Naive thymus-derived CD4-positive, alpha-beta T cell (primary cell): ENCODE measurements around the gene SEC22A. TPM values are rescaled to one million over a fixed set of nuclear protein-coding genes. Genes with fewer than 3 reads are reported as not detected.

Experiments used
- ATAC-seq: fragments of 150-1000 bp; cut with Tn5 transposase; 2 replicates; pipeline ENCODE4 v1.10.0; 2021; ENCODE audit warnings: mild to moderate bottlenecking, moderate library complexity
- CTCF ChIA-PET: fragments of 350-600 bp; sonication (Branson Sonifier 250); formaldehyde crosslinking; loops from one replicate; lab custom pipeline; 2021; ENCODE audit warnings: antibody characterized with exemption; lab: Charles Lee
- POLR2A ChIA-PET: fragments of 350-600 bp; sonication (Branson Sonifier 250); formaldehyde crosslinking; loops from one replicate; lab custom pipeline; 2021; ENCODE audit warnings: antibody characterized with exemption, inconsistent platforms; lab: Charles Lee
- DNase-seq, 9 donors: peaks; one replicate each; pipeline versions ENCODE4 v3.0.0 to v3.0.0-alpha.2; 2020 to 2022; ENCODE audit warnings: mixed read lengths in 1 of 9
- H3K27ac ChIP-seq: one replicate; pipeline ENCODE4 v1.7.0; 2013; ENCODE audit warnings: mild to moderate bottlenecking, low read depth, low read length, moderate library complexity
- H3K27me3 ChIP-seq, 2 donors: one replicate each; pipeline ENCODE4 v1.7.0; 2013; ENCODE audit warnings: low read length in 2 of 2, mild to moderate bottlenecking in 2 of 2, moderate library complexity in 2 of 2; ENCODE audit not compliant: control insufficient read depth in 2 of 2, insufficient read depth in 2 of 2
- H3K36me3 ChIP-seq, 3 experiments: 1 replicate in 2 of 3; 2 replicates in 1 of 3; pipeline ENCODE4 v1.7.0; 2013; ENCODE audit warnings: low read length in 3 of 3, mild to moderate bottlenecking in 3 of 3, moderate library complexity in 1 of 3; ENCODE audit not compliant: insufficient read depth in 3 of 3, control insufficient read depth in 2 of 3
- H3K4me1 ChIP-seq, 2 donors: one replicate each; pipeline ENCODE4 v1.7.0; 2013; ENCODE audit warnings: low read length in 2 of 2, mild to moderate bottlenecking in 2 of 2, moderate library complexity in 1 of 2; ENCODE audit not compliant: control insufficient read depth in 2 of 2, insufficient read depth in 2 of 2
- H3K4me3 ChIP-seq: 2 replicates; pipeline ENCODE4 v1.7.0; 2013; ENCODE audit warnings: mild to moderate bottlenecking, low read length
- H3K9me3 ChIP-seq, 3 experiments: 1 replicate in 2 of 3; 2 replicates in 1 of 3; pipeline ENCODE4 v1.7.0; 2013; ENCODE audit warnings: low read length in 3 of 3; ENCODE audit not compliant: control insufficient read depth in 2 of 3
- H3K27ac Mint-ChIP-seq, 9 donors: one replicate each; pipeline ENCODE4 v1.8.0; 2020 to 2022; ENCODE audit warnings: mixed read lengths in 9 of 9, mild to moderate bottlenecking in 8 of 9, moderate library complexity in 5 of 9, inconsistent platforms in 2 of 9
- H3K27me3 Mint-ChIP-seq, 5 donors: one replicate each; pipeline ENCODE4 v1.8.0; 2021 to 2022; ENCODE audit warnings: mixed read lengths in 5 of 5, mild to moderate bottlenecking in 1 of 5
- H3K36me3 Mint-ChIP-seq, 5 donors: one replicate each; pipeline ENCODE4 v1.8.0; 2020 to 2022; ENCODE audit warnings: mixed read lengths in 5 of 5, mild to moderate bottlenecking in 3 of 5, inconsistent platforms in 1 of 5
- H3K4me1 Mint-ChIP-seq, 7 donors: one replicate each; pipeline ENCODE4 v1.8.0; 2020 to 2022; ENCODE audit warnings: mixed read lengths in 7 of 7, mild to moderate bottlenecking in 3 of 7, inconsistent platforms in 1 of 7
- H3K4me3 Mint-ChIP-seq, 10 donors: one replicate each; pipeline ENCODE4 v1.8.0; 2020 to 2022; ENCODE audit warnings: mild to moderate bottlenecking in 10 of 10, mixed read lengths in 10 of 10, moderate library complexity in 6 of 10, inconsistent platforms in 2 of 10
- H3K9me3 Mint-ChIP-seq, 11 donors: one replicate each; pipeline ENCODE4 v1.8.0; 2020 to 2022; ENCODE audit warnings: mixed read lengths in 11 of 11, mild to moderate bottlenecking in 4 of 11, inconsistent platforms in 1 of 11, moderate library complexity in 1 of 11
- intact Hi-C, 2 donors: fragments of 100-400 bp; cut with micrococcal nuclease; formaldehyde crosslinking; loops; one replicate each; pipeline ENCODE4 v1.15.1; 2023
- polyA plus RNA-seq, 2 donors: library from polyadenylated mRNA; unstranded; fragments of 300-500 nt; fragmentation: Illumina TruSeq; gene quantifications; one replicate each; pipeline ENCODE4 v1.2.3, GENCODE V29; 2021
- total RNA-seq, 6 experiments: library from RNA in 5 of 6; stranded (reverse) in 5 of 6; gene quantifications; 1 replicate in 5 of 6; 2 replicates in 1 of 6; pipeline ENCODE4 v1.2.3 and lab custom pipeline; 2021 to 2026

Gene SEC22A
- total and polyA plus RNA-seq, 7 experiments from 2014 or later = 14.0 to 20.1 (median 16.1) TPM

- H3K27me3 Mint-ChIP-seq = no peaks in the 10 kb centered on the region
- intact Hi-C loops = loop anchor here (1.0 to 10.0 kb wide), 5 partner anchors 230 to 698 kb away; no protein-coding TSS in a partner anchor
- no peaks in the 10 kb centered on the region for H3K27me3 ChIP-seq
- H3K27ac Mint-ChIP-seq = no peak overlapping the region
- H3K36me3 Mint-ChIP-seq = peaks cover 0 to 25% (median 5%) of the 10 kb centered on the region in 5 donors
- ATAC-seq (no peak), DNase-seq (no peak)
- H3K4me3 ChIP-seq = no peak overlapping the region
- H3K4me1 ChIP-seq = no peaks in the 10 kb centered on the region
- no peak overlapping the region for H3K4me3 Mint-ChIP-seq
- no peak overlapping the region for H3K27ac ChIP-seq
- ChIA-PET CTCF (no interaction called here), POLR2A (no interaction called here)
- H3K36me3 ChIP-seq = peaks cover 0 to 6% (median 0%) of the 10 kb centered on the region in 3 experiments
- peaks cover 0 to 11% (median 0%) of the 10 kb centered on the region in 7 donors for H3K4me1 Mint-ChIP-seq
- no peaks in the 10 kb centered on the region for H3K9me3 Mint-ChIP-seq
- no peaks in the 10 kb centered on the region for H3K9me3 ChIP-seq
These were observed 56.6 kb downstream of the SEC22A start for GRCh38 chr3:123258359-123258758.

- Histone ChIP-seq H3K4me3 (no peak overlapping the region), H3K9me3 (no peaks in the 10 kb centered on the region), H3K36me3 (peaks cover 0 to 7% (median 0%) of the 10 kb centered on the region in 3 experiments), H3K27me3 (no peaks in the 10 kb centered on the region), H3K27ac (no peak overlapping the region), H3K4me1 (no peaks in the 10 kb centered on the region)
- DNase-seq = peak in 5 of 9 donors; percentile 13 to 32 (median 21)
- ChIA-PET POLR2A (no interaction called here), CTCF (no interaction called here)
- intact Hi-C loops = loop anchor here (1.0 to 10.0 kb wide), 6 partner anchors 230 to 1713 kb away; no protein-coding TSS in a partner anchor
- Mint-ChIP-seq H3K27ac (peak overlapping the region in 1 of 9 donors; percentile 74), H3K4me3 (no peak overlapping the region), H3K9me3 (no peaks in the 10 kb centered on the region), H3K4me1 (peaks cover 0 to 11% (median 0%) of the 10 kb centered on the region in 7 donors), H3K27me3 (no peaks in the 10 kb centered on the region), H3K36me3 (peaks cover 0 to 25% (median 5%) of the 10 kb centered on the region in 5 donors)
- ATAC-seq = peak; percentile 78
These were observed 57.2 kb downstream of the SEC22A start for GRCh38 chr3:123258811-123259420.

GRCh38 chr3:123261666-123262065, 59.9 kb downstream of the SEC22A start:
- peaks cover 0 to 11% (median 0%) of the 10 kb centered on the region in 7 donors for H3K4me1 Mint-ChIP-seq
- H3K27ac ChIP-seq = no peak overlapping the region
- peaks cover 0 to 14% (median 0%) of the 10 kb centered on the region in 3 experiments for H3K36me3 ChIP-seq
- H3K4me3 ChIP-seq = no peak overlapping the region
- no peaks in the 10 kb centered on the region for H3K9me3 ChIP-seq
- H3K4me1 ChIP-seq = no peaks in the 10 kb centered on the region
- DNase-seq = no peak
- ChIA-PET POLR2A (no interaction called here), CTCF (no interaction called here)
- H3K4me3 Mint-ChIP-seq = no peak overlapping the region
- H3K36me3 Mint-ChIP-seq = peaks cover 9 to 47% (median 28%) of the 10 kb centered on the region in 5 donors
- intact Hi-C loops = no loop called here
- no peak for ATAC-seq
- H3K9me3 Mint-ChIP-seq = peaks cover 0 to 10% (median 0%) of the 10 kb centered on the region in 11 donors
- peak overlapping the region in 1 of 9 donors; percentile 60 for H3K27ac Mint-ChIP-seq
- no peaks in the 10 kb centered on the region for H3K27me3 Mint-ChIP-seq
- H3K27me3 ChIP-seq = no peaks in the 10 kb centered on the region

GRCh38 chr3:123262226-123262625, 60.5 kb downstream of the SEC22A start:
- intact Hi-C loops = no loop called here
- H3K27ac Mint-ChIP-seq = peak overlapping the region in 2 of 9 donors; percentile 57 to 60
- no peaks in the 10 kb centered on the region for H3K27me3 Mint-ChIP-seq
- peaks cover 0 to 11% (median 0%) of the 10 kb centered on the region in 7 donors for H3K4me1 Mint-ChIP-seq
- ATAC-seq = no peak
- H3K4me3 ChIP-seq = no peak overlapping the region
- peaks cover 9 to 52% (median 34%) of the 10 kb centered on the region in 5 donors for H3K36me3 Mint-ChIP-seq
- peak overlapping the region in 1 of 10 donors; percentile 45 for H3K4me3 Mint-ChIP-seq
- H3K36me3 ChIP-seq = peaks cover 0 to 14% (median 0%) of the 10 kb centered on the region in 3 experiments
- no peaks in the 10 kb centered on the region for H3K27me3 ChIP-seq
- H3K27ac ChIP-seq = no peak overlapping the region
- DNase-seq = no peak
- ChIA-PET POLR2A (no interaction called here), CTCF (no interaction called here)
- peaks cover 0 to 11% (median 0%) of the 10 kb centered on the region in 11 donors for H3K9me3 Mint-ChIP-seq
- H3K9me3 ChIP-seq = no peaks in the 10 kb centered on the region
- no peaks in the 10 kb centered on the region for H3K4me1 ChIP-seq

DNA sequence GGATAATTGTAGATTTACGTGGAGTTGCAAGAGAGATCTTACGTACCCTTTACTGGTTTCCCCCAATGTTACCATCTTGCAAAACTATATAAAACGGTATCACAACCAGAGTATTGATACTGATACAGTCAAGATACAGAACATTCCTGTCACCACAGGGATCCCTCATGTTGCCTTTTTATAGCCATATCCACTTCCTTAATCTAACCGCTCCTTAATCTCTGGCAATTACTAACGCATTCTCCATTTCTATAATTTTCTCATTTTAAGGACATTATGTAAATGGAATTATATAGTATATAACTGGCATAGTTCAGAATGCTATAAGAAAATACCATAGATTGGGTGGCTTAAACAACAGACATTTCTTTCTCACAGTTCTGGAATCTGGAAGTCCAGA, 61.1 kb downstream of the SEC22A start:
- H3K4me3 ChIP-seq = no peak overlapping the region
- intact Hi-C loops = no loop called here
- POLR2A ChIA-PET = no interaction called here
- H3K27me3 Mint-ChIP-seq = no peaks in the 10 kb centered on the region
- no peaks in the 10 kb centered on the region for H3K4me1 ChIP-seq
- no peak overlapping the region for H3K4me3 Mint-ChIP-seq
- ATAC-seq = no peak
- DNase-seq = no peak
- peaks cover 0 to 11% (median 0%) of the 10 kb centered on the region in 7 donors for H3K4me1 Mint-ChIP-seq
- H3K36me3 ChIP-seq = peaks cover 0 to 14% (median 0%) of the 10 kb centered on the region in 3 experiments
- H3K36me3 Mint-ChIP-seq = peaks cover 9 to 58% (median 37%) of the 10 kb centered on the region in 5 donors
- no peaks in the 10 kb centered on the region for H3K27me3 ChIP-seq
- peaks cover 0 to 11% (median 0%) of the 10 kb centered on the region in 11 donors for H3K9me3 Mint-ChIP-seq
- no peak overlapping the region for H3K27ac ChIP-seq
- H3K9me3 ChIP-seq = no peaks in the 10 kb centered on the region
- H3K27ac Mint-ChIP-seq = no peak overlapping the region
- CTCF ChIA-PET = no interaction called here

GRCh38 chr3:123263941-123264340, 62.2 kb downstream of the SEC22A start:
- Mint-ChIP-seq H3K9me3 (peaks cover 0 to 11% (median 0%) of the 10 kb centered on the region in 11 donors), H3K36me3 (peaks cover 9 to 65% (median 40%) of the 10 kb centered on the region in 5 donors), H3K4me1 (peaks cover 0 to 9% (median 0%) of the 10 kb centered on the region in 7 donors), H3K4me3 (no peak overlapping the region), H3K27me3 (no peaks in the 10 kb centered on the region), H3K27ac (no peak overlapping the region)
- Histone ChIP-seq H3K36me3 (peaks cover 0 to 14% (median 0%) of the 10 kb centered on the region in 3 experiments), H3K4me1 (no peaks in the 10 kb centered on the region), H3K27me3 (no peaks in the 10 kb centered on the region), H3K27ac (no peak overlapping the region), H3K9me3 (no peaks in the 10 kb centered on the region), H3K4me3 (no peak overlapping the region)
- DNase-seq (no peak), ATAC-seq (no peak)
- ChIA-PET CTCF (no interaction called here), POLR2A (no interaction called here)
- intact Hi-C loops = no loop called here
